HepG2 (cell line): ENCODE results near the gene DOK7. TPM values are rescaled to one million over a fixed set of nuclear protein-coding genes. Genes with fewer than 3 reads are reported as not detected.
A peak's percentile ranks its signal among the peaks of the same experiment; 100 is the strongest.

ENCODE experiments used
- CEBPG ChIP-seq: IDR thresholded peaks from 2 replicates; pipeline ENCODE4 v1.6.1; 2016
- CHCHD3 ChIP-seq: sonication (generic); formaldehyde crosslinking; IDR thresholded peaks from 2 replicates; pipeline ENCODE4 v1.8.0; 2022; ENCODE audit warnings: mild to moderate bottlenecking, missing genetic modification reagents, moderate library complexity
- HNRNPL ChIP-seq: fragments of 200-400 bp; formaldehyde crosslinking; IDR thresholded peaks from 2 replicates; pipeline ENCODE4 v1.6.1; 2017; ENCODE audit warnings: mild to moderate bottlenecking, low read depth, low read length
- KDM2A ChIP-seq: sonication (generic); formaldehyde crosslinking; IDR thresholded peaks from 2 replicates; pipeline ENCODE4 v1.4.0; 2020; ENCODE audit warnings: low read depth, missing genetic modification reagents, borderline replicate concordance
- MAZ ChIP-seq, 2 experiments: sonication (generic) in 1 of 2; formaldehyde crosslinking in 1 of 2; IDR thresholded peaks; 2 replicates each; pipeline versions ENCODE4 v1.5.0 to v1.6.1; 2012 to 2020; ENCODE audit warnings: low read depth in 2 of 2, mild to moderate bottlenecking in 2 of 2, borderline replicate concordance in 1 of 2, improper control_type of control experiment in 1 of 2, low read length in 1 of 2, missing genetic modification reagents in 1 of 2, moderate library complexity in 1 of 2
- MTF2 ChIP-seq: sonication (generic); formaldehyde crosslinking; IDR thresholded peaks from 2 replicates; pipeline ENCODE4 v1.5.0; 2020; ENCODE audit warnings: missing genetic modification reagents, borderline replicate concordance
- NBN ChIP-seq: fragments of 450-650 bp; conservative IDR thresholded peaks from 2 replicates; pipeline ENCODE4 v1.6.1; 2017
- SIN3A ChIP-seq: IDR thresholded peaks from 2 replicates; pipeline ENCODE4 v1.6.1; 2011; ENCODE audit warnings: low read depth, mild to moderate bottlenecking, control low read depth, low read length, borderline replicate concordance
- SP4 ChIP-seq: sonication (generic); formaldehyde crosslinking; IDR thresholded peaks from 2 replicates; pipeline ENCODE4 v1.8.1; 2023; ENCODE audit warnings: mild to moderate bottlenecking, missing genetic modification reagents
- SUZ12 ChIP-seq: fragments of 150-350 bp; IDR thresholded peaks from 2 replicates; pipeline ENCODE4 v1.6.1; 2014; ENCODE audit warnings: low read depth, low read length
- TBX2 ChIP-seq: sonication (generic); formaldehyde crosslinking; IDR thresholded peaks from 2 replicates; pipeline ENCODE4 v1.5.0; 2020; ENCODE audit warnings: missing genetic modification reagents, mild to moderate bottlenecking, borderline replicate concordance
- ZNF382 ChIP-seq: sonication (generic); formaldehyde crosslinking; IDR thresholded peaks from 2 replicates; pipeline ENCODE4 v1.5.0; 2020; ENCODE audit warnings: missing genetic modification reagents, mild to moderate bottlenecking, borderline replicate concordance
- ZNF550 ChIP-seq: sonication (generic); formaldehyde crosslinking; IDR thresholded peaks from 2 replicates; pipeline ENCODE4 v1.4.0; 2020; ENCODE audit warnings: mild to moderate bottlenecking, missing genetic modification reagents, borderline replicate concordance
- ZNF788 ChIP-seq: sonication (generic); formaldehyde crosslinking; IDR thresholded peaks from 2 replicates; pipeline ENCODE4 v1.5.0; 2020; ENCODE audit warnings: mild to moderate bottlenecking, missing genetic modification reagents, borderline replicate concordance
- polyA plus RNA-seq, 8 experiments: library from polyadenylated mRNA; depleted of rRNA in 3 of 8; stranded (reverse) in 7 of 8; unstranded in 1 of 8; fragments of >200 nt; fragmentation: Illumina TruSeq in 4 of 8; extraction: Trizol in 4 of 8; gene quantifications; 2 replicates each; pipeline versions ENCODE4 v1.2.1 to v1.2.3, GENCODE V29; 2011 to 2016; ENCODE audit warnings: low read depth in 4 of 8, missing spikeins in 1 of 8, mixed read lengths in 1 of 8; ENCODE audit not compliant: insufficient read depth in 1 of 8
- total RNA-seq, 5 experiments: library from RNA; depleted of rRNA; stranded (reverse); fragments of >200 nt; fragmentation: Illumina TruSeq; extraction: Trizol; gene quantifications; 2 replicates each; pipeline ENCODE4 v1.2.3, GENCODE V29; 2016; ENCODE audit warnings: low read depth in 1 of 5
- TF ChIP-seq, protein P1 (sequence below): sonication (generic); formaldehyde crosslinking; IDR thresholded peaks from 2 replicates; pipeline ENCODE4 v1.5.0; 2020; ENCODE audit warnings: mild to moderate bottlenecking, missing genetic modification reagents, moderate library complexity
- TF ChIP-seq, protein P2 (sequence below): sonication (generic); formaldehyde crosslinking; IDR thresholded peaks from 2 replicates; pipeline ENCODE4 v1.9.0; 2022; ENCODE audit warnings: missing genetic modification reagents, mild to moderate bottlenecking, borderline replicate concordance

Gene DOK7
- total and polyA plus RNA-seq, 2 of the 13 experiments (the other 11 are each of a cell fraction or from before 2014, with no cell fraction given): 0.03 to 0.07 TPM

DNA sequence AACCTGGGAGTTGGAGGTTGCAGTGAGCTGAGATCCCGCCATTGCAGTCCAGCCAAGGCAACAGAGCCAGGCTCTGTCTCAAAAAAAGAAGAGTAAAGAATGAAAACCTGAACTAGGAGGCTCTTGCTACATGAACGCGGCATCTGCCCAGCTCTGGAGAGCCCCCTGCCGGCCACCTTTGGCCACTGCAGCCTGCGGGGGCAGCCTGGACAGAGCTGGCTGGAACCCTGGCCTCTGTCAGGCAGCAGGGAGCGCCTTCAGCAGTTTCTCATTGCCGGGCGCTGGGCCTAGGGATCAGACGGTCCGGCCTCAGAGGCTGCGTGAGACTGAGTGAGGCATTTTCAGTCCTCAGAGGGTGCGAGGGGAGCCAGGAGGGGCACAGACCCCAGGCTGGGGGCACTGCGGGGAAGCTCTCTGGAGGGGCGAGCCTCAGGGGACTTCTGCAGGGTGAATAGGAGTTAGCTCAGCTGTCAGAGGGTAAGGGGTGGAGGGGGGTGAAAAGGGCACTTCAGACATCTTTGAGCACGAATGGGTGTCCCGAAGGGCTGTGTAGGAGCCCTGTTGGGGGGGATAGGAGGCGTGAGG lies 17.5 kb downstream of the DOK7 start (continued):
- TF ChIP-seq, protein P1, sequence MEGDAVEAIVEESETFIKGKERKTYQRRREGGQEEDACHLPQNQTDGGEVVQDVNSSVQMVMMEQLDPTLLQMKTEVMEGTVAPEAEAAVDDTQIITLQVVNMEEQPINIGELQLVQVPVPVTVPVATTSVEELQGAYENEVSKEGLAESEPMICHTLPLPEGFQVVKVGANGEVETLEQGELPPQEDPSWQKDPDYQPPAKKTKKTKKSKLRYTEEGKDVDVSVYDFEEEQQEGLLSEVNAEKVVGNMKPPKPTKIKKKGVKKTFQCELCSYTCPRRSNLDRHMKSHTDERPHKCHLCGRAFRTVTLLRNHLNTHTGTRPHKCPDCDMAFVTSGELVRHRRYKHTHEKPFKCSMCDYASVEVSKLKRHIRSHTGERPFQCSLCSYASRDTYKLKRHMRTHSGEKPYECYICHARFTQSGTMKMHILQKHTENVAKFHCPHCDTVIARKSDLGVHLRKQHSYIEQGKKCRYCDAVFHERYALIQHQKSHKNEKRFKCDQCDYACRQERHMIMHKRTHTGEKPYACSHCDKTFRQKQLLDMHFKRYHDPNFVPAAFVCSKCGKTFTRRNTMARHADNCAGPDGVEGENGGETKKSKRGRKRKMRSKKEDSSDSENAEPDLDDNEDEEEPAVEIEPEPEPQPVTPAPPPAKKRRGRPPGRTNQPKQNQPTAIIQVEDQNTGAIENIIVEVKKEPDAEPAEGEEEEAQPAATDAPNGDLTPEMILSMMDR (CRISPR knock-in tag): peak; percentile 95
- TF ChIP-seq NBN: no peak
- TF ChIP-seq SIN3A: no peak
- TF ChIP-seq MTF2: peak; percentile 70; the same call in 1 of the 2 replicates
- TF ChIP-seq MAZ (IDR thresholded peaks at IDR 0.05; ENCODE audit: borderline replicate concordance, low read depth, low read length): peak; percentile 27; the same call in 1 of the 2 replicates
- no peak for TF ChIP-seq MAZ (CRISPR knock-in tag; IDR thresholded peaks at IDR 0.05; ENCODE audit: low read depth)
- peak; percentile 51; the same call in 1 of the 2 replicates for TF ChIP-seq KDM2A (CRISPR knock-in tag)
- TF ChIP-seq TBX2: 0 out of 2 replicates have a peak, but pooled peaks have one; percentile 18
- peak; percentile 17; the same call in 1 of the 2 replicates for TF ChIP-seq CEBPG (CRISPR knock-in tag)
- no peak for TF ChIP-seq ZNF550 (CRISPR knock-in tag)
- TF ChIP-seq, protein P2, sequence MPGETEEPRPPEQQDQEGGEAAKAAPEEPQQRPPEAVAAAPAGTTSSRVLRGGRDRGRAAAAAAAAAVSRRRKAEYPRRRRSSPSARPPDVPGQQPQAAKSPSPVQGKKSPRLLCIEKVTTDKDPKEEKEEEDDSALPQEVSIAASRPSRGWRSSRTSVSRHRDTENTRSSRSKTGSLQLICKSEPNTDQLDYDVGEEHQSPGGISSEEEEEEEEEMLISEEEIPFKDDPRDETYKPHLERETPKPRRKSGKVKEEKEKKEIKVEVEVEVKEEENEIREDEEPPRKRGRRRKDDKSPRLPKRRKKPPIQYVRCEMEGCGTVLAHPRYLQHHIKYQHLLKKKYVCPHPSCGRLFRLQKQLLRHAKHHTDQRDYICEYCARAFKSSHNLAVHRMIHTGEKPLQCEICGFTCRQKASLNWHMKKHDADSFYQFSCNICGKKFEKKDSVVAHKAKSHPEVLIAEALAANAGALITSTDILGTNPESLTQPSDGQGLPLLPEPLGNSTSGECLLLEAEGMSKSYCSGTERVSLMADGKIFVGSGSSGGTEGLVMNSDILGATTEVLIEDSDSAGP (CRISPR knock-in tag): peak; percentile 35; the same call in 1 of the 2 replicates
- TF ChIP-seq SP4: 0 out of 2 replicates have a peak, but pooled peaks have one; percentile 21
- no peak for TF ChIP-seq CHCHD3
- TF ChIP-seq ZNF382: no peak
- TF ChIP-seq HNRNPL: 0 out of 2 replicates have a peak, but pooled peaks have one; percentile 28
- no peak for TF ChIP-seq SUZ12
- peak; percentile 38; the same call in 1 of the 2 replicates for TF ChIP-seq ZNF788 (CRISPR knock-in tag)
